GM12801 (cell line): ENCODE measurements around the gene SRP72.

Experiments used
- CTCF ChIP-seq: IDR thresholded peaks from one replicate; pipeline ENCODE4 v1.5.1; 2011; ENCODE audit warnings: control low read depth; ENCODE audit not compliant: insufficient read length; ENCODE audit errors: extremely low read depth

The SRP72 gene

GRCh38 chr4:56448301-56448700, 19.1 kb upstream of the SRP72 start:
- no peak for TF ChIP-seq CTCF

GRCh38 chr4:56450342-56450741, 17.1 kb upstream of the SRP72 start:
- TF ChIP-seq CTCF: no peak

- no peak for TF ChIP-seq CTCF
Observed at GRCh38 chr4:56460085-56460484, 7.3 kb upstream of the SRP72 start.

GRCh38 chr4:56462157-56462556, 5.3 kb upstream of the SRP72 start:
- TF ChIP-seq CTCF: no peak

- no peak for TF ChIP-seq CTCF
Observed at GRCh38 chr4:56463711-56464110, 3.7 kb upstream of the SRP72 start.

- no peak for TF ChIP-seq CTCF
Observed at GRCh38 chr4:56464581-56464980, 2.8 kb upstream of the SRP72 start.

GRCh38 chr4:56465599-56466295, 1.7 kb upstream of the SRP72 start:
- no peak for TF ChIP-seq CTCF
